Measurements from ENCODE around the gene CCK. TPM values are rescaled to one million over a fixed set of nuclear protein-coding genes. Genes with fewer than 3 reads are reported as not detected.

The CCK gene
- total RNA-seq, 4 donors from 2014 or later = 1.1 TPM; not detected in 3

GRCh38 chr3:42273361-42273760 lies 7.4 kb upstream of the CCK start:
- intact Hi-C loops (cut with DNase I; ENCODE audit: low total_unique reads) = no loop called here
- Histone ChIP-seq H3K4me3 (no peak overlapping the region), H3K9me3 (no peaks in the 10 kb centered on the region), H3K27ac (no peak overlapping the region), H3K36me3 (no peaks in the 10 kb centered on the region), H3K4me1 (no peaks in the 10 kb centered on the region), H3K27me3 (no peaks in the 10 kb centered on the region)
- no peak for TF ChIP-seq POLR2A (IDR thresholded peaks at IDR 0.05)
- TF ChIP-seq CTCF (IDR thresholded peaks at IDR 0.05 in 4 of 5, conservative IDR thresholded peaks at IDR 0.05 in 1 of 5) = no peak
- DNase-seq (no peak), ATAC-seq (no peak)
- in situ Hi-C loops (cut with MboI; ENCODE audit: low sequenced_read_pairs in 4 of 4) = no loop called here

GRCh38 chr3:42271786-42272185 lies 5.8 kb upstream of the CCK start:
- no peak overlapping the region for H3K4me3 ChIP-seq
- H3K27ac ChIP-seq = no peak overlapping the region
- no peak for DNase-seq
- no peaks in the 10 kb centered on the region for H3K36me3 ChIP-seq
- H3K4me1 ChIP-seq = no peaks in the 10 kb centered on the region
- in situ Hi-C loops (cut with MboI; ENCODE audit: low sequenced_read_pairs in 4 of 4) (no loop called here), intact Hi-C loops (cut with DNase I; ENCODE audit: low total_unique reads) (no loop called here)
- no peak for ATAC-seq
- no peaks in the 10 kb centered on the region for H3K9me3 ChIP-seq
- no peak for TF ChIP-seq CTCF (IDR thresholded peaks at IDR 0.05 in 4 of 5, conservative IDR thresholded peaks at IDR 0.05 in 1 of 5)
- no peak for TF ChIP-seq POLR2A (IDR thresholded peaks at IDR 0.05)
- H3K27me3 ChIP-seq = peaks cover 0 to 9% (median 3%) of the 10 kb centered on the region in 3 donors

- Histone ChIP-seq H3K36me3 (no peaks in the 10 kb centered on the region), H3K9me3 (no peaks in the 10 kb centered on the region), H3K4me1 (no peaks in the 10 kb centered on the region), H3K4me3 (no peak overlapping the region), H3K27ac (no peak overlapping the region), H3K27me3 (peaks cover 6 to 15% (median 6%) of the 10 kb centered on the region in 3 donors)
- no peak for DNase-seq
- TF ChIP-seq POLR2A (IDR thresholded peaks at IDR 0.05) = no peak
- no peak for TF ChIP-seq CTCF (IDR thresholded peaks at IDR 0.05 in 4 of 5, conservative IDR thresholded peaks at IDR 0.05 in 1 of 5)
- ATAC-seq = no peak
- intact Hi-C loops (cut with DNase I; ENCODE audit: low total_unique reads) (no loop called here), in situ Hi-C loops (cut with MboI; ENCODE audit: low sequenced_read_pairs in 4 of 4) (no loop called here)
Observed at GRCh38 chr3:42270561-42270960, 4.6 kb upstream of the CCK start.

GRCh38 chr3:42269647-42270046 lies 3.7 kb upstream of the CCK start:
- no peaks in the 10 kb centered on the region for H3K9me3 ChIP-seq
- H3K36me3 ChIP-seq = no peaks in the 10 kb centered on the region
- no peak overlapping the region for H3K4me3 ChIP-seq
- TF ChIP-seq CTCF (IDR thresholded peaks at IDR 0.05 in 4 of 5, conservative IDR thresholded peaks at IDR 0.05 in 1 of 5) (no peak), POLR2A (IDR thresholded peaks at IDR 0.05) (no peak)
- no peaks in the 10 kb centered on the region for H3K4me1 ChIP-seq
- peaks cover 15 to 24% (median 15%) of the 10 kb centered on the region in 3 donors for H3K27me3 ChIP-seq
- in situ Hi-C loops (cut with MboI; ENCODE audit: low sequenced_read_pairs in 4 of 4) (no loop called here), intact Hi-C loops (cut with DNase I; ENCODE audit: low total_unique reads) (no loop called here)
- no peak overlapping the region for H3K27ac ChIP-seq
- ATAC-seq (no peak), DNase-seq (no peak)

- TF ChIP-seq CTCF (IDR thresholded peaks at IDR 0.05 in 4 of 5, conservative IDR thresholded peaks at IDR 0.05 in 1 of 5) = no peak
- no peak for TF ChIP-seq POLR2A (IDR thresholded peaks at IDR 0.05)
- H3K4me1 ChIP-seq = no peaks in the 10 kb centered on the region
- H3K36me3 ChIP-seq = no peaks in the 10 kb centered on the region
- DNase-seq = no peak
- peaks cover 31 to 39% (median 33%) of the 10 kb centered on the region in 3 donors for H3K27me3 ChIP-seq
- intact Hi-C loops (cut with DNase I; ENCODE audit: low total_unique reads) = no loop called here
- in situ Hi-C loops (cut with MboI; ENCODE audit: low sequenced_read_pairs in 4 of 4) = no loop called here
- no peak overlapping the region for H3K4me3 ChIP-seq
- no peaks in the 10 kb centered on the region for H3K9me3 ChIP-seq
- no peak for ATAC-seq
- H3K27ac ChIP-seq = no peak overlapping the region
Observed at GRCh38 chr3:42267878-42268277, 1.9 kb upstream of the CCK start.

All from gastrocnemius medialis (tissue), 4 donors.